HCT116 (cell line): Measurements from ENCODE around the gene VPS41.

Experiments
- FOSL1 ChIP-seq: IDR thresholded peaks from 2 replicates; pipeline ENCODE4 v1.6.1; 2012; ENCODE audit warnings: low read depth
- POLR2A ChIP-seq: IDR thresholded peaks from 2 replicates; pipeline ENCODE4 v1.7.0; 2011; ENCODE audit warnings: borderline replicate concordance; ENCODE audit not compliant: insufficient read depth, insufficient read length; ENCODE audit errors: extremely low read depth
- RAD21 ChIP-seq: IDR thresholded peaks from 2 replicates; pipeline ENCODE4 v1.6.1; 2012; ENCODE audit warnings: low read depth, mild to moderate bottlenecking
- YY1 ChIP-seq: IDR thresholded peaks from 2 replicates; pipeline ENCODE4 v1.6.1; 2011; ENCODE audit warnings: low read length, low read depth, moderate library complexity, mild to moderate bottlenecking; ENCODE audit not compliant: insufficient replicate concordance; ENCODE audit errors: extremely low read depth
- TF ChIP-seq, protein P1 (sequence below), 3 experiments: fragments of 200-600 bp in 1 of 3; sonication (generic) in 1 of 3; IDR thresholded peaks in 2 of 3; conservative IDR thresholded peaks in 1 of 3; 2 replicates each; pipeline ENCODE4 v1.5.1; 2012 to 2017; ENCODE audit warnings: low read depth in 2 of 3, low read length in 2 of 3, antibody characterized with exemption in 1 of 3, borderline replicate concordance in 1 of 3, control low read depth in 1 of 3, mild to moderate bottlenecking in 1 of 3, mixed read lengths in 1 of 3, mixed run types in 1 of 3, moderate library complexity in 1 of 3; ENCODE audit not compliant: insufficient read depth in 1 of 3
- TF ChIP-seq, protein P2 (sequence below): IDR thresholded peaks from 2 replicates; pipeline ENCODE4 v1.6.1; 2012

DNA sequence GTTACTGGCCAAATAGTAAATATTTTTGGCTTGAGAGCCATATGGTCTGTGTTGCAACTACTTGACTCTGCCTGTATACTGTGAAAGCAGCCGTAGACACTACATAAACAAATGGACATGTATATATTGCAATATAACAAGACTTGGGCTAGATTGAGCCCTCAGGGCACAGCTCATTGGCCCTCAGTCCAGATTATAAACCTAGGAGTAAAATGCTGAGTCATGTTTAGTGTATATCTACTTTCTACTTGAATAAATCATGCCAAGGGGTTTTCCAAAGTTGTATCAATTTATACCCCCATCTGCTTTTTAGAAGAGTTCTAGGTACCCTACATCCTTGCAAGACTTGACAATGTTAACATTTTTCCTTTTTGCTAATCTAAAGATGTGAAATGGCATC, 41.3 kb upstream of the VPS41 start:
- TF ChIP-seq, protein P1, sequence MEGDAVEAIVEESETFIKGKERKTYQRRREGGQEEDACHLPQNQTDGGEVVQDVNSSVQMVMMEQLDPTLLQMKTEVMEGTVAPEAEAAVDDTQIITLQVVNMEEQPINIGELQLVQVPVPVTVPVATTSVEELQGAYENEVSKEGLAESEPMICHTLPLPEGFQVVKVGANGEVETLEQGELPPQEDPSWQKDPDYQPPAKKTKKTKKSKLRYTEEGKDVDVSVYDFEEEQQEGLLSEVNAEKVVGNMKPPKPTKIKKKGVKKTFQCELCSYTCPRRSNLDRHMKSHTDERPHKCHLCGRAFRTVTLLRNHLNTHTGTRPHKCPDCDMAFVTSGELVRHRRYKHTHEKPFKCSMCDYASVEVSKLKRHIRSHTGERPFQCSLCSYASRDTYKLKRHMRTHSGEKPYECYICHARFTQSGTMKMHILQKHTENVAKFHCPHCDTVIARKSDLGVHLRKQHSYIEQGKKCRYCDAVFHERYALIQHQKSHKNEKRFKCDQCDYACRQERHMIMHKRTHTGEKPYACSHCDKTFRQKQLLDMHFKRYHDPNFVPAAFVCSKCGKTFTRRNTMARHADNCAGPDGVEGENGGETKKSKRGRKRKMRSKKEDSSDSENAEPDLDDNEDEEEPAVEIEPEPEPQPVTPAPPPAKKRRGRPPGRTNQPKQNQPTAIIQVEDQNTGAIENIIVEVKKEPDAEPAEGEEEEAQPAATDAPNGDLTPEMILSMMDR (IDR thresholded peaks at IDR 0.05 in 2 of 3, conservative IDR thresholded peaks at IDR 0.05 in 1 of 3; ENCODE audit: borderline replicate concordance in 1 of 3, insufficient read depth in 1 of 3, low read depth in 2 of 3, low read length in 2 of 3) = no peak
- TF ChIP-seq RAD21 = no peak
- TF ChIP-seq FOSL1 = no peak
- TF ChIP-seq POLR2A = no peak
- TF ChIP-seq, protein P2, sequence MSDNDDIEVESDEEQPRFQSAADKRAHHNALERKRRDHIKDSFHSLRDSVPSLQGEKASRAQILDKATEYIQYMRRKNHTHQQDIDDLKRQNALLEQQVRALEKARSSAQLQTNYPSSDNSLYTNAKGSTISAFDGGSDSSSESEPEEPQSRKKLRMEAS = no peak
- no peak for TF ChIP-seq YY1
